ENCODE data around the gene KMT2B. TPM values are rescaled to one million over a fixed set of nuclear protein-coding genes. Genes with fewer than 3 reads are reported as not detected.

KMT2B gene
- total RNA-seq, 6 experiments from 2014 or later = 10.5 to 23.1 (median 15.0) TPM

- Histone ChIP-seq H3K4me3 (no peak overlapping the region), H3K27me3 (no peaks in the 10 kb centered on the region), H3K36me3 (peaks cover 11 to 88% (median 45%) of the 10 kb centered on the region in 4 donors), H3K4me1 (no peaks in the 10 kb centered on the region), H3K27ac (no peak overlapping the region), H3K9me3 (no peaks in the 10 kb centered on the region)
- TF ChIP-seq POLR2A (IDR thresholded peaks at IDR 0.05) (no peak), CTCF (IDR thresholded peaks at IDR 0.05) (no peak)
- ATAC-seq = no peak
- 93% methylated on average over 11 of the region's 18 CpGs for WGBS (ENCODE audit: insufficient coverage, low coverage, low lambda C conversion rate, missing lambda C conversion rate)
- intact Hi-C loops (cut with DNase I) = no loop called here
- DNase-seq = no peak
These were observed 12.5 kb downstream of the KMT2B start for GRCh38 chr19:35730326-35730725.

DNA sequence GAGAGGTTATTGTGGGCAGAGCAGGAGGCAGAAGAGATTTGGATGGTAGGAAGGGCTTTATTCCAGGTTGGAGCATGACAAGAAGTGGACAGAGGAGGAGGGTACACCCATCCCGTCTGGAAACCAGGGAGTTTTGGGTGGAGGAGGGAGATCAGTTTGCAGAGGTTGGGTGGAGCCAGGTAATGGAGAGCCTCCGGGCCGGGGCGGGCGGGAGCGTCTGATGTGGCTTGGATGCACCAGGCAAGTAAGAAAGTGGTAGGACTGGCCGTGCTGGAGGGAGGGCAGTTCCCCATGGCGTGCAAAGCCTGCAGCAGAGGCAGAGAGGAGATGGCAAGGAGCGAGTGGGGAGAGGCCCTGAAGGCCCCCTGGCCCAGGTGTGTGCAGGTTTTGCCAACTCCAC lies 13.6 kb downstream of the KMT2B start:
- no peak for TF ChIP-seq POLR2A (IDR thresholded peaks at IDR 0.05)
- no peak for TF ChIP-seq CTCF (IDR thresholded peaks at IDR 0.05)
- Histone ChIP-seq H3K36me3 (peaks cover 11 to 77% (median 34%) of the 10 kb centered on the region in 4 donors), H3K4me1 (no peaks in the 10 kb centered on the region), H3K4me3 (no peak overlapping the region), H3K27ac (no peak overlapping the region), H3K9me3 (no peaks in the 10 kb centered on the region), H3K27me3 (no peaks in the 10 kb centered on the region)
- WGBS (ENCODE audit: insufficient coverage, low coverage, low lambda C conversion rate, missing lambda C conversion rate) = 83% methylated on average over 9 of the region's 9 CpGs
- ATAC-seq (no peak), DNase-seq (no peak)
- intact Hi-C loops (cut with DNase I) = no loop called here

DNA sequence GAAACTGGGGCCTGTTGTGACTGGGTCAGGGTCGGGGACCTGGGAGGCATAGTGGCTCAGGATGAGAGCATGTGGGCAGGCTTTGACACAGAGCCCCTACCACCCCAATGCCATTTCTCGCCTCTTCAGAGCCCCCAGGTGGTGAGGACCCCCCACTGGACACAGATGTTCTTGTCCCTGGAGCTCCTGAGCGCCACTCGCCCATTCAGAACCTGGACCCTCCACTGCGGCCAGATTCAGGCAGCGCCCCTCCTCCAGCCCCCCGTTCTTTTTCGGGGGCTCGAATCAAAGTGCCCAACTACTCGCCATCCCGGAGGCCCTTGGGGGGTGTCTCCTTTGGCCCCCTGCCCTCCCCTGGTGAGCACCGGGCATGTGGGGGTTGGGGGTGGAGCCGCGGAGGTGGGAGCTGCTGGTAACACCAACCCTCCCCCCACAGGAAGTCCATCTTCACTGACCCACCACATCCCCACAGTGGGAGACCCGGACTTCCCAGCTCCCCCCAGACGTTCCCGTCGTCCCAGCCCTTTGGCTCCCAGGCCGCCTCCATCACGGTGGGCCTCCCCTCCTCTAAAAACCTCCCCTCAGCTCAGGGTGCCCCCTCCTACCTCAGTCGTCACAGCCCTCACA lies 14.1 kb downstream of the KMT2B start:
- no peak overlapping the region for H3K4me3 ChIP-seq
- no peak for DNase-seq
- H3K27ac ChIP-seq = no peak overlapping the region
- H3K27me3 ChIP-seq = no peaks in the 10 kb centered on the region
- TF ChIP-seq CTCF (IDR thresholded peaks at IDR 0.05) (no peak), POLR2A (IDR thresholded peaks at IDR 0.05) (no peak)
- intact Hi-C loops (cut with DNase I) = no loop called here
- H3K4me1 ChIP-seq = no peaks in the 10 kb centered on the region
- H3K36me3 ChIP-seq = peaks cover 11 to 73% (median 32%) of the 10 kb centered on the region in 4 donors
- ATAC-seq = no peak
- WGBS (ENCODE audit: insufficient coverage, low coverage, low lambda C conversion rate, missing lambda C conversion rate) = 100% methylated on average over 7 of the region's 21 CpGs
- H3K9me3 ChIP-seq = no peaks in the 10 kb centered on the region

- 70% methylated on average over 2 of the region's 25 CpGs for WGBS (ENCODE audit: insufficient coverage, low coverage, low lambda C conversion rate, missing lambda C conversion rate)
- TF ChIP-seq CTCF (IDR thresholded peaks at IDR 0.05) = no peak
- Histone ChIP-seq H3K4me3 (no peak overlapping the region), H3K9me3 (no peaks in the 10 kb centered on the region), H3K27me3 (no peaks in the 10 kb centered on the region), H3K4me1 (no peaks in the 10 kb centered on the region), H3K36me3 (peaks cover 5 to 73% (median 25%) of the 10 kb centered on the region in 4 donors), H3K27ac (no peak overlapping the region)
- intact Hi-C loops (cut with DNase I) = no loop called here
- DNase-seq = no peak
- no peak for ATAC-seq
These were observed 14.9 kb downstream of the KMT2B start for GRCh38 chr19:35732540-35733179.

Measured in right lobe of liver (tissue), 6 donors.